Activated CD8-positive, alpha-beta T cell treated with anti-CD3 and anti-CD28 coated beads, Interleukin-2, amount 10 ng/mL, durations not matched to agents 7 days and 5 days (primary cell): Measurements from ENCODE around the gene LBP. TPM values are rescaled to one million over a fixed set of nuclear protein-coding genes. Genes with fewer than 3 reads are reported as not detected.

ENCODE experiments used
- ATAC-seq: fragments of 150-1000 bp; cut with Tn5 transposase; one replicate; pipeline ENCODE4 v1.10.0; 2021; ENCODE audit warnings: moderate library complexity
- CTCF ChIA-PET: fragments of 350-600 bp; sonication (Branson Sonifier 250); formaldehyde crosslinking; loops from one replicate; lab custom pipeline; 2021; ENCODE audit warnings: antibody characterized with exemption; lab: Charles Lee
- POLR2A ChIA-PET: fragments of 350-600 bp; sonication (Branson Sonifier 250); formaldehyde crosslinking; loops from one replicate; lab custom pipeline; 2021; ENCODE audit warnings: antibody characterized with exemption; lab: Charles Lee
- DNase-seq: peaks from one replicate; pipeline ENCODE4 v3.0.0-alpha.2; 2020
- H3K27ac Mint-ChIP-seq: one replicate; pipeline ENCODE4 v1.8.0; 2021; ENCODE audit warnings: mild to moderate bottlenecking, mixed read lengths
- H3K27me3 Mint-ChIP-seq: one replicate; pipeline ENCODE4 v1.8.0; 2021; ENCODE audit warnings: low read depth, mixed read lengths
- H3K36me3 Mint-ChIP-seq: one replicate; pipeline ENCODE4 v1.8.0; 2021; ENCODE audit warnings: low read depth, mixed read lengths
- H3K4me1 Mint-ChIP-seq: one replicate; pipeline ENCODE4 v1.8.0; 2021; ENCODE audit warnings: low read depth, mixed read lengths
- H3K4me3 Mint-ChIP-seq: one replicate; pipeline ENCODE4 v1.8.0; 2021; ENCODE audit warnings: mild to moderate bottlenecking, mixed read lengths
- H3K9me3 Mint-ChIP-seq: one replicate; pipeline ENCODE4 v1.8.0; 2022; ENCODE audit warnings: mixed read lengths; ENCODE audit not compliant: insufficient read depth
- total RNA-seq, 2 experiments: library from RNA; stranded (reverse); gene quantifications; one replicate each; pipeline ENCODE4 v1.2.3, GENCODE V29; 2021

LBP gene
- total RNA-seq, 2 experiments from 2014 or later: not detected

DNA sequence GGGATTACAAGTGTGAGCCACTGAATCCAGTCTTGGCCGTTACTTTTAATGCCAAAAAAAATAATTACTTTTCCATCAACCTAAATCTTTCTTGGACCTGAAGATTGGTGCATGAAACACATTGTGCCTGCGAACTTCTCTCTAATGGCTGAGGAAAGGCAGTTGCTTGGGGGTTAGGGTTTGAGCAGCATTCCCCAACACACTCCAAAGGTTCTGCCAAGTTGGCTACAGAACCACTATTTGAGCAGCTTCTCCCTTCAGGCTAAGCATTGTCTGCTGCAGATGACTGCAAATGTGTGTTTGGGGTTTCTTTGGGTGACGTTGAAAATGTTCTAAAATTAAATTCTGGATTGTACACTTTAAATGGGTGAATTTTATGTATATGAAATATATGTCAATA lies 6.3 kb upstream of the LBP start:
- Mint-ChIP-seq H3K9me3 (peaks cover 8% of the 10 kb centered on the region), H3K4me3 (no peak overlapping the region), H3K36me3 (no peaks in the 10 kb centered on the region), H3K27ac (no peak overlapping the region), H3K4me1 (no peaks in the 10 kb centered on the region), H3K27me3 (peaks cover 9% of the 10 kb centered on the region)
- POLR2A ChIA-PET: no interaction called here
- DNase-seq (no peak), ATAC-seq (no peak)
- CTCF ChIA-PET: no interaction called here

- peaks cover 8% of the 10 kb centered on the region for H3K9me3 Mint-ChIP-seq
- no peaks in the 10 kb centered on the region for H3K4me1 Mint-ChIP-seq
- no peak for ATAC-seq
- no peak overlapping the region for H3K27ac Mint-ChIP-seq
- ChIA-PET POLR2A (no interaction called here), CTCF (no interaction called here)
- no peak overlapping the region for H3K4me3 Mint-ChIP-seq
- H3K36me3 Mint-ChIP-seq: no peaks in the 10 kb centered on the region
- peaks cover 9% of the 10 kb centered on the region for H3K27me3 Mint-ChIP-seq
- no peak for DNase-seq
These were observed 5.6 kb upstream of the LBP start for GRCh38 chr20:38340693-38341092.

- H3K4me1 Mint-ChIP-seq: no peaks in the 10 kb centered on the region
- peaks cover 5% of the 10 kb centered on the region for H3K9me3 Mint-ChIP-seq
- no peak overlapping the region for H3K27ac Mint-ChIP-seq
- H3K36me3 Mint-ChIP-seq: no peaks in the 10 kb centered on the region
- ATAC-seq (no peak), DNase-seq (no peak)
- H3K27me3 Mint-ChIP-seq: peaks cover 2% of the 10 kb centered on the region
- ChIA-PET CTCF (interaction anchor here (0.7 kb wide), 1 partner anchor 22 kb away, joined by 3 read pairs; no protein-coding TSS in a partner anchor), POLR2A (no interaction called here)
- no peak overlapping the region for H3K4me3 Mint-ChIP-seq
These were observed 4.1 kb upstream of the LBP start for GRCh38 chr20:38342216-38342615.

DNA sequence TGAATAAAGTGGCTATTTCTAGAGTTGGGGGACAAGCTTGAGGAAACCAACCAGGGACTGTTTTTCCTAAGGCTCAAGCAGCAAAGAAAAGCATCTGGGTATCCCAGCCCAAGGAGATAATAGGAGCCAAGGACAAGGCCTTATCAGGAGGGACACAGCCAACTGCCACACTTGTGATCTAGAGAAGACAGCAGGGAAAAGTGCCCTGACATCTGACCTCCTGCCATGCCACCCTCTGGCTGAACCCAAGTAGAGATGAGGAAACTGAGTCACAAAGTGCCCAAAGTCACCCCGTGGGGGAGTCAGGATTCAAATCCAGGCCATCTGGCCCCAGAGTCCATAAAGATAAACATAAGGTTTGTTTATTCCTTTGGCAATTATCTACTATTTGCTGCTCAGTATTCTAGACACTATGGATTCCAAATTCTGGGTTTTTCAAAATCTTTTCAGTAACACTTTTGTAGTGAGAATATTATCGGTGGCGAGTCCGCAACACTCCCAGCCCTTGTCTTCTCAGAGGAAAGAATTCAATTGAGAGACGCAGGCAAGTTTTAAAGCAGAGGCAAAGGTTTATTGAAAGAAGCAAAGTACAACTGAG lies 3.5 kb upstream of the LBP start:
- POLR2A ChIA-PET: no interaction called here
- CTCF ChIA-PET: no interaction called here

GRCh38 chr20:38343311-38344106 lies 2.8 kb upstream of the LBP start:
- CTCF ChIA-PET: no interaction called here
- H3K9me3 Mint-ChIP-seq: no peaks in the 10 kb centered on the region
- ATAC-seq: no peak

More for the DNA sequence above, 3.5 kb upstream of the LBP start:
- ATAC-seq (no peak), DNase-seq (no peak)
- peaks cover 2% of the 10 kb centered on the region for H3K27me3 Mint-ChIP-seq
- no peak overlapping the region for H3K27ac Mint-ChIP-seq
- H3K4me3 Mint-ChIP-seq: no peak overlapping the region
- no peaks in the 10 kb centered on the region for H3K4me1 Mint-ChIP-seq
- H3K9me3 Mint-ChIP-seq: no peaks in the 10 kb centered on the region
- no peaks in the 10 kb centered on the region for H3K36me3 Mint-ChIP-seq

DNA sequence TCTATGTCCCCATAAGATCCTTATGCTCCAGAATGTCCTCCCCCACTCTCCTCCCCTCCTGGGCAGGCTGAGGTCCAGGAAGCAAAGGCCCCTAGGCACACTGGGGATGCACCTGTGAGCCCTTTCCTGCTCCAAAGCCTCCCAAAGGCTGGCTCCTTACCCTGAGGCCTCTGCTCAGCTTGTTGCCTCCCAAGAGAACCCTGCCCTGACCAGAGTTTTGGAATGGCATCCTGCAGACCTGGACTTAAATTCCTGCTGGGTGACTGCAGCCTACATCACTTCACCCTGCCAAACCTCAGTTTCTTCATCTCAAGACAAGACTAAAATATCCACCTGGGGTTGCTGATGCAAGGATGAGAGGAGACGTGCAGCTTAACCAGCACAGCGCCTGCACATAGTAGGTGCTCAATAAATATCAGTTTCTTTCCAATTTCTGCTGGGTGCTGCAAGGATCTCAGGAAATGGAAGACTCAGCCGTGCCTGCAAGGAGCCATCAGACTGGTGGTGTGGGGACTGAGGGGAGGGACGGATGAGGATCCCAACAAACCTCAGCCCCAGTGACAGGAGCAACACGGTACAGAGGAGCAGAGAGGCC lies 2.1 kb upstream of the LBP start:
- no peak for DNase-seq
- Mint-ChIP-seq H3K4me3 (no peak overlapping the region), H3K4me1 (no peaks in the 10 kb centered on the region), H3K9me3 (no peaks in the 10 kb centered on the region), H3K36me3 (no peaks in the 10 kb centered on the region), H3K27ac (no peak overlapping the region), H3K27me3 (peaks cover 2% of the 10 kb centered on the region)
- ATAC-seq: no peak
- ChIA-PET POLR2A (no interaction called here), CTCF (no interaction called here)

More at GRCh38 chr20:38343311-38344106, 2.8 kb upstream of the LBP start:
- peaks cover 2% of the 10 kb centered on the region for H3K27me3 Mint-ChIP-seq
- no peak overlapping the region for H3K27ac Mint-ChIP-seq
- H3K4me1 Mint-ChIP-seq: no peaks in the 10 kb centered on the region
- H3K4me3 Mint-ChIP-seq: no peak overlapping the region
- POLR2A ChIA-PET: no interaction called here
- H3K36me3 Mint-ChIP-seq: no peaks in the 10 kb centered on the region
- no peak for DNase-seq

DNA sequence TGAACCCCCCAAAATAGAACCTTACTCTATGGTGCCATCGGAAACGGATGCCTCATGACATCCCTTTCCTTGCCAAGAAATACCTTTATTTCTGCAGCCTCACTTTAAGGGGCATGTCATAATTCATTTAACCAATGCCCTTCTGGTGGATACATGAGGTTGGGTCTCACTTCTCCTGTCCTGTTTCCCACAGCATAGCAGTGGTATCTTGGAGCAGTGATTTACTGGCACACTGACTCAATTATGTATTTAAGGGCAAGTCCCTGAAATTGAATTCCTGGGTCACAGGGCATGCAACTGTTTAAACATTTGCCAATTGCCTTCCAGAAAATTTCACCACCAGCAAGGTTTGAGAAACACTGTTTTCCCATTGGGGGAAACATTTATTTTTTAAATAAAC lies 639 bp upstream of the LBP start:
- H3K4me3 Mint-ChIP-seq: no peak overlapping the region
- no peak overlapping the region for H3K27ac Mint-ChIP-seq
- H3K4me1 Mint-ChIP-seq: no peaks in the 10 kb centered on the region
- no peaks in the 10 kb centered on the region for H3K9me3 Mint-ChIP-seq
- H3K36me3 Mint-ChIP-seq: no peaks in the 10 kb centered on the region
- ChIA-PET CTCF (no interaction called here), POLR2A (no interaction called here)
- ATAC-seq (no peak), DNase-seq (no peak)
- H3K27me3 Mint-ChIP-seq: peaks cover 2% of the 10 kb centered on the region

- H3K27ac Mint-ChIP-seq: no peak overlapping the region
- no peaks in the 10 kb centered on the region for H3K4me1 Mint-ChIP-seq
- ChIA-PET POLR2A (no interaction called here), CTCF (no interaction called here)
- no peaks in the 10 kb centered on the region for H3K27me3 Mint-ChIP-seq
- no peak for DNase-seq
- H3K4me3 Mint-ChIP-seq: no peak overlapping the region
- no peak for ATAC-seq
- H3K36me3 Mint-ChIP-seq: no peaks in the 10 kb centered on the region
- H3K9me3 Mint-ChIP-seq: no peaks in the 10 kb centered on the region
These were observed 459 bp downstream of the LBP start for GRCh38 chr20:38346741-38347140.

DNA sequence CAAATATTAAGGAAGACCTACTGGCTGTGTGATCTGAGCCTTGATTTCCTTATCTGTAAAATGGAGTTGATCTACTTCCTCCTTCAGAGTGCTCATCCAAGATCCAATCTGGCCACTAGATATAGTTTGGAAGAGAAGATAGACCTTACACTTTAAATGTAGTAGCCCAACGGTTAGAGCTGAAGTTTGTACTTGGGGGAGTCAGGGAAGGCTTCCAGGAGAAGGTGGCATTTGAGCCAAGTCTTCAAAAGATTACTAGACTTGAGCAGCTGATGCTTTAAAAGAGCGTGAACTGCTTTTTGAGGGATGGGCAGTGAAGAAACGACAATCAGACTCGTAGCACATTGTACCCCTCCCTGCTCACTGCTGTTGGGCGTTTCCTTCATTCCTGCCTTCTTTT lies 3.6 kb downstream of the LBP start:
- Mint-ChIP-seq H3K9me3 (no peaks in the 10 kb centered on the region), H3K36me3 (no peaks in the 10 kb centered on the region), H3K27me3 (no peaks in the 10 kb centered on the region), H3K4me1 (no peaks in the 10 kb centered on the region), H3K27ac (no peak overlapping the region), H3K4me3 (no peak overlapping the region)
- no peak for ATAC-seq
- ChIA-PET POLR2A (no interaction called here), CTCF (no interaction called here)
- no peak for DNase-seq

GRCh38 chr20:38350879-38351775 lies 4.8 kb downstream of the LBP start:
- POLR2A ChIA-PET: no interaction called here
- Mint-ChIP-seq H3K9me3 (no peaks in the 10 kb centered on the region), H3K4me3 (no peak overlapping the region), H3K4me1 (no peaks in the 10 kb centered on the region), H3K36me3 (no peaks in the 10 kb centered on the region), H3K27me3 (no peaks in the 10 kb centered on the region), H3K27ac (no peak overlapping the region)
- DNase-seq (no peak), ATAC-seq (no peak)
- CTCF ChIA-PET: no interaction called here

GRCh38 chr20:38353316-38353715 lies 7.0 kb downstream of the LBP start:
- CTCF ChIA-PET: no interaction called here
- POLR2A ChIA-PET: no interaction called here
- Mint-ChIP-seq H3K27me3 (no peaks in the 10 kb centered on the region), H3K9me3 (no peaks in the 10 kb centered on the region), H3K36me3 (no peaks in the 10 kb centered on the region), H3K4me3 (no peak overlapping the region), H3K27ac (no peak overlapping the region), H3K4me1 (peaks cover 11% of the 10 kb centered on the region)
- no peak for DNase-seq
- no peak for ATAC-seq
